ENCODE results near the gene GRB2. TPM values are rescaled to one million over a fixed set of nuclear protein-coding genes. Genes with fewer than 3 reads are reported as not detected.
"Not testable (repeated sequence)": the region's sequence is repeated elsewhere in the genome, so short reads cannot be mapped to it uniquely, and the experiment has no call there.

Gene GRB2
- total and polyA plus RNA-seq, 2 donors from 2014 or later: 65.3 to 119 TPM

GRCh38 chr17:75367838-75368789 is 37.4 kb downstream of the GRB2 start:
- H3K4me3 ChIP-seq (ENCODE audit: low read length in 3 of 3); intact Hi-C loops (cut with DNase I); H3K27me3 ChIP-seq (ENCODE audit: control insufficient read depth, insufficient read depth, low read length); H3K9ac ChIP-seq (ENCODE audit: low read length in 3 of 3); H3K4me1 ChIP-seq (ENCODE audit: control insufficient read depth in 2 of 3, insufficient read depth in 2 of 3, low read depth in 1 of 3, low read length in 3 of 3); FAIRE-seq; DNase-seq; H3K36me3 ChIP-seq (ENCODE audit: control insufficient read depth in 2 of 3, insufficient read depth in 3 of 3, low read length in 3 of 3); H3K27ac ChIP-seq (ENCODE audit: low read depth in 2 of 2, low read length in 2 of 2); H3K9me3 ChIP-seq (ENCODE audit: control insufficient read depth in 2 of 3, insufficient read depth in 1 of 3, low read length in 3 of 3): not testable (repeated sequence)

- H3K4me1 ChIP-seq (ENCODE audit: control insufficient read depth in 2 of 3, insufficient read depth in 2 of 3, low read depth in 1 of 3, low read length in 3 of 3): peaks cover 0 to 4% (median 2%) of the 10 kb centered on the region in 3 donors
- no peak for TF ChIP-seq CTCF (IDR thresholded peaks at IDR 0.05; ENCODE audit: borderline replicate concordance, extremely low read depth, insufficient read depth)
- no peak overlapping the region for H3K4me3 ChIP-seq (ENCODE audit: low read length in 3 of 3)
- H3K27me3 ChIP-seq (ENCODE audit: control insufficient read depth, insufficient read depth, low read length): no peaks in the 10 kb centered on the region
- no peaks in the 10 kb centered on the region for H3K9me3 ChIP-seq (ENCODE audit: control insufficient read depth in 2 of 3, insufficient read depth in 1 of 3, low read length in 3 of 3)
- FAIRE-seq (no peak), DNase-seq (no peak)
- no peak overlapping the region for H3K27ac ChIP-seq (ENCODE audit: low read depth in 2 of 2, low read length in 2 of 2)
- no peaks in the 10 kb centered on the region for H3K36me3 ChIP-seq (ENCODE audit: control insufficient read depth in 2 of 3, insufficient read depth in 3 of 3, low read length in 3 of 3)
- intact Hi-C loops (cut with DNase I): no loop called here
- no peak overlapping the region for H3K9ac ChIP-seq (ENCODE audit: low read length in 3 of 3)
Measured at GRCh38 chr17:75367312-75367711, 38.2 kb downstream of the GRB2 start.

- FAIRE-seq: no peak
- peaks cover 2 to 4% (median 2%) of the 10 kb centered on the region in 3 donors for H3K4me1 ChIP-seq (ENCODE audit: control insufficient read depth in 2 of 3, insufficient read depth in 2 of 3, low read depth in 1 of 3, low read length in 3 of 3)
Measured at GRCh38 chr17:75366432-75366831, 39.0 kb downstream of the GRB2 start.

More at GRCh38 chr17:75366432-75366831, 39.0 kb downstream of the GRB2 start:
- no peaks in the 10 kb centered on the region for H3K27me3 ChIP-seq (ENCODE audit: control insufficient read depth, insufficient read depth, low read length)
- no peak for TF ChIP-seq CTCF (IDR thresholded peaks at IDR 0.05; ENCODE audit: borderline replicate concordance, extremely low read depth, insufficient read depth)
- no peaks in the 10 kb centered on the region for H3K36me3 ChIP-seq (ENCODE audit: control insufficient read depth in 2 of 3, insufficient read depth in 3 of 3, low read length in 3 of 3)
- intact Hi-C loops (cut with DNase I): no loop called here
- H3K9me3 ChIP-seq (ENCODE audit: control insufficient read depth in 2 of 3, insufficient read depth in 1 of 3, low read length in 3 of 3): no peaks in the 10 kb centered on the region
- H3K4me3 ChIP-seq (ENCODE audit: low read length in 3 of 3): no peak overlapping the region
- no peak overlapping the region for H3K27ac ChIP-seq (ENCODE audit: low read depth in 2 of 2, low read length in 2 of 2)
- peak in 1 of 5 donors; percentile 25 for DNase-seq
- H3K9ac ChIP-seq (ENCODE audit: low read length in 3 of 3): no peak overlapping the region

Measured in kidney (tissue), 14 donors.